Vagina (tissue), 2 donors: ENCODE results near the gene THAP2.

Experiments used
- POLR2A ChIP-seq, 2 donors: fragments of 450-650 bp; IDR thresholded peaks; one replicate each; pipeline ENCODE4 v1.6.1; 2017; ENCODE audit warnings: antibody characterized with exemption in 2 of 2, mild to moderate bottlenecking in 2 of 2, moderate library complexity in 2 of 2
- POLR2AphosphoS5 ChIP-seq, 2 donors: sonication (generic); formaldehyde crosslinking; IDR thresholded peaks; one replicate each; pipeline ENCODE4 v1.9.0; 2017; ENCODE audit warnings: antibody characterized with exemption in 2 of 2, mild to moderate bottlenecking in 2 of 2, low read depth in 1 of 2; ENCODE audit not compliant: insufficient read depth in 1 of 2
- TF ChIP-seq, protein P1 (sequence below), 3 experiments: fragments of 450-650 bp in 2 of 3; fragments of 200-600 bp in 1 of 3; sonication (generic) in 1 of 3; IDR thresholded peaks; one replicate each; pipeline ENCODE4 v1.5.1; 2017 to 2019; ENCODE audit warnings: antibody characterized with exemption in 3 of 3, mild to moderate bottlenecking in 2 of 3, moderate library complexity in 2 of 3

DNA sequence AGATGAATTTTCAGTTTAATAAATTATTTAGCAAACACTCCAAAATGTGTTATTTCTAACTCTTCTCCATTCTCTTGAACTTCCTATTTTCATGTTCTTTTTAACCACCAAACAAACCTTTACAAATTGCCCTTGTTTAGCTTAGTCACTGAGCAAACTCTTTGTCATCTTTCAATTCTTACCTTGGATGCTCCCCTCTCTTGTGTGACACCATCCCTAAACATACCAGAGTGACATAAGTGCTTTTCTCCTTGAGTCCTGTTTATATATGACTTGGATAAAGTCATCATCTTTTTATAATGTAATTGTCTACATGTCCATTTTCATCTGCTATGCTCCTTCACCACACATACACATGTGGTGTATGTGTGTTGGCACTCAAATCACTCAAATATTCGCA is 18.4 kb downstream of the THAP2 start:
- TF ChIP-seq, protein P1, sequence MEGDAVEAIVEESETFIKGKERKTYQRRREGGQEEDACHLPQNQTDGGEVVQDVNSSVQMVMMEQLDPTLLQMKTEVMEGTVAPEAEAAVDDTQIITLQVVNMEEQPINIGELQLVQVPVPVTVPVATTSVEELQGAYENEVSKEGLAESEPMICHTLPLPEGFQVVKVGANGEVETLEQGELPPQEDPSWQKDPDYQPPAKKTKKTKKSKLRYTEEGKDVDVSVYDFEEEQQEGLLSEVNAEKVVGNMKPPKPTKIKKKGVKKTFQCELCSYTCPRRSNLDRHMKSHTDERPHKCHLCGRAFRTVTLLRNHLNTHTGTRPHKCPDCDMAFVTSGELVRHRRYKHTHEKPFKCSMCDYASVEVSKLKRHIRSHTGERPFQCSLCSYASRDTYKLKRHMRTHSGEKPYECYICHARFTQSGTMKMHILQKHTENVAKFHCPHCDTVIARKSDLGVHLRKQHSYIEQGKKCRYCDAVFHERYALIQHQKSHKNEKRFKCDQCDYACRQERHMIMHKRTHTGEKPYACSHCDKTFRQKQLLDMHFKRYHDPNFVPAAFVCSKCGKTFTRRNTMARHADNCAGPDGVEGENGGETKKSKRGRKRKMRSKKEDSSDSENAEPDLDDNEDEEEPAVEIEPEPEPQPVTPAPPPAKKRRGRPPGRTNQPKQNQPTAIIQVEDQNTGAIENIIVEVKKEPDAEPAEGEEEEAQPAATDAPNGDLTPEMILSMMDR (IDR thresholded peaks at IDR 0.05) = no peak
- TF ChIP-seq POLR2A (IDR thresholded peaks at IDR 0.05) (no peak), POLR2AphosphoS5 (IDR thresholded peaks at IDR 0.05; ENCODE audit: insufficient read depth in 1 of 2, low read depth in 1 of 2) (no peak)
